Activated B cell treated with CpG ODN at 0.5 μM for 24 hours (primary cell): ENCODE measurements around the gene DAPK2. TPM values are rescaled to one million over a fixed set of nuclear protein-coding genes. Genes with fewer than 3 reads are reported as not detected.

Experiments used
- ATAC-seq: fragments of 200-7000 bp; cut with Tn5 transposase; one replicate; pipeline ENCODE4 v1.10.0; 2021; ENCODE audit warnings: low read depth, mild to moderate bottlenecking, moderate library complexity
- CTCF ChIA-PET: fragments of 350-600 bp; sonication (Branson Sonifier 250); formaldehyde crosslinking; loops from one replicate; lab custom pipeline; 2021; ENCODE audit warnings: antibody characterized with exemption; lab: Charles Lee
- POLR2A ChIA-PET: fragments of 350-600 bp; sonication (Branson Sonifier 250); formaldehyde crosslinking; loops from one replicate; lab custom pipeline; 2021; ENCODE audit warnings: antibody characterized with exemption; lab: Charles Lee
- DNase-seq: peaks from one replicate; pipeline ENCODE4 v3.0.0; 2022
- H3K27ac Mint-ChIP-seq: one replicate; pipeline ENCODE4 v1.8.0; 2020; ENCODE audit warnings: mixed read lengths
- H3K27me3 Mint-ChIP-seq: one replicate; pipeline ENCODE4 v1.8.0; 2021; ENCODE audit warnings: mixed read lengths
- H3K36me3 Mint-ChIP-seq: one replicate; pipeline ENCODE4 v1.8.0; 2021; ENCODE audit warnings: low read depth, mixed read lengths
- H3K4me1 Mint-ChIP-seq: one replicate; pipeline ENCODE4 v1.8.0; 2021; ENCODE audit warnings: mixed read lengths
- H3K4me3 Mint-ChIP-seq: one replicate; pipeline ENCODE4 v1.8.0; 2020; ENCODE audit warnings: mild to moderate bottlenecking, mixed read lengths
- H3K9me3 Mint-ChIP-seq: one replicate; pipeline ENCODE4 v1.8.0; 2020; ENCODE audit warnings: mixed read lengths
- intact Hi-C: fragments of 100-400 bp; cut with micrococcal nuclease; formaldehyde crosslinking; loops from one replicate; pipeline ENCODE4 v1.15.1; 2024
- total RNA-seq: library from RNA; stranded (reverse); gene quantifications from 2 replicates; pipeline ENCODE4 v1.2.3, GENCODE V29; 2022
- TF ChIP-seq, protein P1 (sequence below): fragments of 200-600 bp; IDR thresholded peaks from one replicate; pipeline ENCODE4 v1.8.0; 2022; ENCODE audit warnings: antibody characterized with exemption, mild to moderate bottlenecking

Gene DAPK2
- total RNA-seq, 1 donor from 2014 or later = 4.3 TPM

DNA sequence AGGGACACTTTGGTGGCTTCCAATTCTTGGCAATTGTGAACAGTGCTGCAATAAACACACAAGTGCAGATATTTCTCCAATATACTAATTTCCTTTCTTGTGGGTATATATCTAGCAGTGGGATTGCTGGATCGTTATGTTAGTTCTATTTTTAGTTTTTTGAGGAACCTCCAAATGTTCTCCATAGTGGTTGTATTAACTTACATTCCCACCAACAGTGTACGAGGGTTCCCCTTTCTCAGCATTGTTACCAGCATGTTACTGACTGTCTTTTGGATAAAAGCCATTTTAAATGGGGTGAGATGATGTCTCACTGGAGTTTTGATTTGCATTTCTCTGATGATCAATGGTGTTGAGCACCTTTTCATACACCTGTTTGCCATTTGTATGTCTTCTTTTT is 92.8 kb downstream of the DAPK2 start:
- H3K27me3 Mint-ChIP-seq = no peaks in the 10 kb centered on the region

DNA sequence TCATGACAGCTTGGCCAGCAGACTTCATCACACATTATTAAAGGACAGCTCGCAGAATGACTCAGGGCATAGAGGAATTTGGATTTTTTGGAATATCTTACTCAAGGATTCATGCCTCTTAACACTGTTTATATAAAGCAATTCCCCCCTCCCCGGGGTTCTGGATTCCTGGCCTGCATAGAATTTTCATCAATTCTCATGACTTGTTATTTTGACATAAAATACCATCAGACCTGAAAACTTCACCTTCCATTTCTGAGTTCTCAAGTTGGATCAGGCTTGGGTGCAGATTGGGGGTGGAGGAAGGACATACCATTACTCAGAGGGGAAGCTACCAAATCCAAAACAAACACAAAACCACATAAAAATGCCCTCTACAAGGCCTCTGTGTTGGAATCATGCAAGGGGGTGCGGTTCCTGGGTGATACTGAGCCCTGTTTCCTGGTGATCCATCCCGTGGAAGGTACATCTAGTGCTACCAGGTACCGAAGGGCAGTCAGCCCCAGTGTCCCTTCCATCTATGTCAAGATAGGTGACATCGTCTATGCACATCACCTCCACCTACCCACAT is 95.3 kb downstream of the DAPK2 start:
- TF ChIP-seq, protein P1, sequence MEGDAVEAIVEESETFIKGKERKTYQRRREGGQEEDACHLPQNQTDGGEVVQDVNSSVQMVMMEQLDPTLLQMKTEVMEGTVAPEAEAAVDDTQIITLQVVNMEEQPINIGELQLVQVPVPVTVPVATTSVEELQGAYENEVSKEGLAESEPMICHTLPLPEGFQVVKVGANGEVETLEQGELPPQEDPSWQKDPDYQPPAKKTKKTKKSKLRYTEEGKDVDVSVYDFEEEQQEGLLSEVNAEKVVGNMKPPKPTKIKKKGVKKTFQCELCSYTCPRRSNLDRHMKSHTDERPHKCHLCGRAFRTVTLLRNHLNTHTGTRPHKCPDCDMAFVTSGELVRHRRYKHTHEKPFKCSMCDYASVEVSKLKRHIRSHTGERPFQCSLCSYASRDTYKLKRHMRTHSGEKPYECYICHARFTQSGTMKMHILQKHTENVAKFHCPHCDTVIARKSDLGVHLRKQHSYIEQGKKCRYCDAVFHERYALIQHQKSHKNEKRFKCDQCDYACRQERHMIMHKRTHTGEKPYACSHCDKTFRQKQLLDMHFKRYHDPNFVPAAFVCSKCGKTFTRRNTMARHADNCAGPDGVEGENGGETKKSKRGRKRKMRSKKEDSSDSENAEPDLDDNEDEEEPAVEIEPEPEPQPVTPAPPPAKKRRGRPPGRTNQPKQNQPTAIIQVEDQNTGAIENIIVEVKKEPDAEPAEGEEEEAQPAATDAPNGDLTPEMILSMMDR = no peak

More for the DNA sequence above, 92.8 kb downstream of the DAPK2 start:
- DNase-seq (no peak), ATAC-seq (no peak)
- ChIA-PET POLR2A (no interaction called here), CTCF (interaction anchor here (1.6 kb wide), 1 partner anchor 8 kb away, joined by 4 read pairs; no protein-coding TSS in a partner anchor)
- Mint-ChIP-seq H3K27ac (no peak overlapping the region), H3K9me3 (no peaks in the 10 kb centered on the region), H3K36me3 (no peaks in the 10 kb centered on the region), H3K4me1 (peaks cover 8% of the 10 kb centered on the region), H3K4me3 (no peak overlapping the region)
- TF ChIP-seq, protein P1 = no peak
- intact Hi-C loops = no loop called here

DNA sequence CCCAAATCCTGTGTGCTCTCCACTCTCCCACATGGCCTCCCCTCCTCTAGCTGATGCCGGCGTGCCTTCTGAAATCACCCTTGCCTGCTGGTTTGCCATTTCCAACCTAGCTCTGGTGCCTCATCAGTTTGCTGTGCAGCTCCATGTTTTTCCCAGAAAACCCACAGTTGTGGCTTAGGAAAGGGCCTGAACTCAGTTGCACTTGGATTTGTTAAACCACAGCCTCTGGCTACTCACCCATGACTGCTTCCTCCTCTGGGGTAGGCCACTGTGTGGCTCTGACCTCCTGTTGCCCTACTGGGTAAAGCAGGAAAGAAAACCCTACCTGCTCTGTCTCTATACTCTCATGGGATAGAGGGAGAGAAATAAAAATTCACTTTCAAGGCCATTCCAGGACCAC is 97.3 kb downstream of the DAPK2 start:
- ATAC-seq = no peak
- Mint-ChIP-seq H3K4me1 (peaks cover 18% of the 10 kb centered on the region), H3K27ac (no peak overlapping the region), H3K9me3 (no peaks in the 10 kb centered on the region), H3K4me3 (no peak overlapping the region), H3K27me3 (no peaks in the 10 kb centered on the region), H3K36me3 (no peaks in the 10 kb centered on the region)
- TF ChIP-seq, protein P1 = no peak
- no peak for DNase-seq
- ChIA-PET CTCF (no interaction called here), POLR2A (no interaction called here)
- intact Hi-C loops = no loop called here

More for the DNA sequence above, 95.3 kb downstream of the DAPK2 start:
- ChIA-PET CTCF (no interaction called here), POLR2A (interaction anchor here (1.1 kb wide), 1 partner anchor 10 kb away, joined by 3 read pairs; no protein-coding TSS in a partner anchor)
- ATAC-seq (no peak), DNase-seq (no peak)
- no peak overlapping the region for H3K27ac Mint-ChIP-seq
- no peaks in the 10 kb centered on the region for H3K36me3 Mint-ChIP-seq
- H3K9me3 Mint-ChIP-seq = no peaks in the 10 kb centered on the region
- intact Hi-C loops = no loop called here
- no peaks in the 10 kb centered on the region for H3K27me3 Mint-ChIP-seq
- H3K4me1 Mint-ChIP-seq = peaks cover 8% of the 10 kb centered on the region
- no peak overlapping the region for H3K4me3 Mint-ChIP-seq

DNA sequence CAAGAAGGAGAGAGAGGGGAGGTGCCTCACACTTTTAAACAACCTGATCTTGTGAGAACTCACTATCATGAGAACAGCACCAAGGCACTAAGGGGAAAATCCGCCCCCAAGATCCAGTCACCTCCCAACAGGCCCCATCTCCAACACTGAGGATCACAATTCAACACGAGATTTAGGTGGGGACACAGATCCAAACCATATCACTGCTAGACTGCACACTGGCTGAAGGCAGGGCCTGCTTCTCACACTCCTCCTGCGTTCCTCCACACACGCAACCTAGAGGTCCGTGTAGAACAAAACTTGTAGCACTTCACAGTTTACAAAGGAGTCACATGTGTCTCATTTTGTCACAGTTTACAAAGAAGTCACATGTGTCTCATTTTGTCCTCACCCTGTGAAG is 97.8 kb downstream of the DAPK2 start:
- no peak overlapping the region for H3K4me3 Mint-ChIP-seq
- CTCF ChIA-PET = interaction anchor here (0.6 kb wide), 1 partner anchor 8 kb away, joined by 3 read pairs; no protein-coding TSS in a partner anchor
- no peaks in the 10 kb centered on the region for H3K9me3 Mint-ChIP-seq
- POLR2A ChIA-PET = interaction anchor here (0.9 kb wide), 1 partner anchor 96 kb away, joined by 3 read pairs; no protein-coding TSS in a partner anchor
- no peaks in the 10 kb centered on the region for H3K36me3 Mint-ChIP-seq
- peaks cover 18% of the 10 kb centered on the region for H3K4me1 Mint-ChIP-seq
- TF ChIP-seq, protein P1 = no peak
- ATAC-seq (no peak), DNase-seq (no peak)
- no peak overlapping the region for H3K27ac Mint-ChIP-seq
- intact Hi-C loops = no loop called here
- no peaks in the 10 kb centered on the region for H3K27me3 Mint-ChIP-seq

DNA sequence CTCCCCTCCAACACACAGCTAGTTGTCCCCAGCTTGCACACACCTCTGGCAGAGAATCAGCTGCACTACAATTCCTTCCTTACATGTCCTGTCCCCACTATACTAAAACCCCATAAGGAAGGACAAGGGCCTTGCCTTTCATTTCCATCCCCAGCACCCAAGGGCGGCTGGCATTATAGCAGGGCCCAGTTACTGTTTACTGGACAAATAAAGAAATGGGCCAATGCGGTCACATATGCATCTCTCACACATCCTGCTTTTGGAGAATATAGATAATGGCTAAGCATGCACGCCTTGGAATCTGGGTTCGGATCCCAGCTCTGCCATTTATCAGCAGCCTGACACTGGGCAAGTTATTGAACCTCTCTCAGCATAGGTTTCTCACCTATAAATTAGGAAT is 99.1 kb downstream of the DAPK2 start:
- H3K4me3 Mint-ChIP-seq = no peak overlapping the region
- TF ChIP-seq, protein P1 = no peak
- DNase-seq = no peak
- intact Hi-C loops = no loop called here
- H3K4me1 Mint-ChIP-seq = peaks cover 27% of the 10 kb centered on the region
- H3K27ac Mint-ChIP-seq = no peak overlapping the region
- ChIA-PET CTCF (interaction anchor here (1.3 to 5.6 kb wide), 5 partner anchors 43 to 195 kb away, joined by 3 to 39 read pairs (median 16); partner anchors contain the start of gene DAPK2), POLR2A (no interaction called here)
- H3K36me3 Mint-ChIP-seq = no peaks in the 10 kb centered on the region
- no peaks in the 10 kb centered on the region for H3K9me3 Mint-ChIP-seq
- H3K27me3 Mint-ChIP-seq = no peaks in the 10 kb centered on the region
- ATAC-seq = no peak
